RWPE2 (cell line): ENCODE results near the gene SCLY.

Experiments used
- ATAC-seq: fragments of 200-7000 bp; cut with Tn5 transposase; 3 replicates; pipeline ENCODE4 v1.9.1; 2021; ENCODE audit warnings: low read depth
- DNase-seq: peaks from one replicate; pipeline ENCODE4 v3.0.0-alpha.2; 2020; ENCODE audit warnings: low spot score
- H3K27ac ChIP-seq: fragments of 450-650 bp; 2 replicates; pipeline ENCODE4 v1.5.1; 2017; ENCODE audit warnings: mild to moderate bottlenecking; ENCODE audit not compliant: poor library complexity, severe bottlenecking
- H3K27me3 ChIP-seq: fragments of 250-450 bp; sonication (Bioruptor Pico); 2 replicates; pipeline ENCODE4 v1.5.1; 2021; ENCODE audit warnings: mild to moderate bottlenecking, moderate library complexity; ENCODE audit not compliant: insufficient read depth, poor library complexity, severe bottlenecking
- H3K36me3 ChIP-seq: fragments of 250-450 bp; sonication (Bioruptor Pico); 2 replicates; pipeline ENCODE4 v1.5.1; 2020; ENCODE audit warnings: low read depth, mild to moderate bottlenecking, moderate library complexity
- H3K4me1 ChIP-seq: fragments of 250-450 bp; sonication (Bioruptor Pico); 2 replicates; pipeline ENCODE4 v1.5.1; 2021; ENCODE audit warnings: mild to moderate bottlenecking, moderate library complexity; ENCODE audit not compliant: insufficient read depth, poor library complexity, severe bottlenecking
- H3K4me3 ChIP-seq: fragments of 250-450 bp; sonication (Bioruptor Pico); 2 replicates; pipeline ENCODE4 v1.5.1; 2021; ENCODE audit warnings: mild to moderate bottlenecking, moderate library complexity; ENCODE audit not compliant: severe bottlenecking
- H3K9me3 ChIP-seq: fragments of 250-450 bp; sonication (Bioruptor Pico); 2 replicates; pipeline ENCODE4 v1.5.1; 2021; ENCODE audit warnings: mild to moderate bottlenecking, moderate library complexity; ENCODE audit not compliant: severe bottlenecking
- TF ChIP-seq, protein P1 (sequence below): fragments of 450-650 bp; IDR thresholded peaks from one replicate; pipeline ENCODE4 v1.5.1; 2017; ENCODE audit warnings: mild to moderate bottlenecking, moderate library complexity; ENCODE audit not compliant: poor library complexity, severe bottlenecking

The SCLY gene

DNA sequence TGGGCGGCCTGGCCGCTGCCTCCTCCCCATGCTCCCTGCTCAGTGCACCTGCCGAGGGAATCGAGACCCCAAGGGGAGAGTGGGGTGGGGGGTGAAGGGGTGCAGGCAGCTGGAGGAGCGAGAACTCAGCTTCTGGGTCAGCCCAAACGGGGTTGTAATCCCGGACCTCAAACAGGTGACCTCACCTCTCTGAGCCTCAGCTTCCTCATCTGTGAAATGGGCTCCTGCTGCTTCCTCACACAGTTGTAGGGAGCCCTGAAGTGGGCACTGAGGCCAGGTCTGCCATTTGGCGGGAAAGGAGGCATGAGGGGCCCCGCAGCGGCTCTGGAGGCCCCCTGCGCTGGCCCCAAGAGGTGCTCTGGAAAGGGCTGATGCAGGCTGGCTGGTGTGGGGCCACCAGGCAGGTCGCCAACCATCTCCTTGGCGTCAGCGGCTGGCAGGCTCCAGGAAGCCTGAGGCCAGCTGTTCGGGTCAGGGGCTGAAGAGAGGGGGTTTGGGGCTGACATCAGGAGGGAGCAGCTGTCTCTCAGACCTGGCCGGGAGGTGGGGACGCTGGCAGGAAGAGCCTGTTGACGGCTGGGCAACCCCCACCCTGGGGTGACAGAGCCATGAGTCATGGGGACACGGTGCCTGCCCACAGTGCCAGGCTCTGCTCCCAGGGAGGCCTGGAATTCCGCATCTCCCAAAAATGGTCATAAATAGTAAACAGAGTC lies 82.6 kb downstream of the SCLY start:
- Histone ChIP-seq H3K27me3 (no peaks in the 10 kb centered on the region), H3K36me3 (no peaks in the 10 kb centered on the region), H3K27ac (no peak overlapping the region), H3K4me3 (no peak overlapping the region), H3K9me3 (no peaks in the 10 kb centered on the region), H3K4me1 (peaks cover 28% of the 10 kb centered on the region)
- DNase-seq (no peak), ATAC-seq (peak; percentile 53; the same call in 2 of the 3 replicates)
- TF ChIP-seq, protein P1, sequence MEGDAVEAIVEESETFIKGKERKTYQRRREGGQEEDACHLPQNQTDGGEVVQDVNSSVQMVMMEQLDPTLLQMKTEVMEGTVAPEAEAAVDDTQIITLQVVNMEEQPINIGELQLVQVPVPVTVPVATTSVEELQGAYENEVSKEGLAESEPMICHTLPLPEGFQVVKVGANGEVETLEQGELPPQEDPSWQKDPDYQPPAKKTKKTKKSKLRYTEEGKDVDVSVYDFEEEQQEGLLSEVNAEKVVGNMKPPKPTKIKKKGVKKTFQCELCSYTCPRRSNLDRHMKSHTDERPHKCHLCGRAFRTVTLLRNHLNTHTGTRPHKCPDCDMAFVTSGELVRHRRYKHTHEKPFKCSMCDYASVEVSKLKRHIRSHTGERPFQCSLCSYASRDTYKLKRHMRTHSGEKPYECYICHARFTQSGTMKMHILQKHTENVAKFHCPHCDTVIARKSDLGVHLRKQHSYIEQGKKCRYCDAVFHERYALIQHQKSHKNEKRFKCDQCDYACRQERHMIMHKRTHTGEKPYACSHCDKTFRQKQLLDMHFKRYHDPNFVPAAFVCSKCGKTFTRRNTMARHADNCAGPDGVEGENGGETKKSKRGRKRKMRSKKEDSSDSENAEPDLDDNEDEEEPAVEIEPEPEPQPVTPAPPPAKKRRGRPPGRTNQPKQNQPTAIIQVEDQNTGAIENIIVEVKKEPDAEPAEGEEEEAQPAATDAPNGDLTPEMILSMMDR, result no peak

DNA sequence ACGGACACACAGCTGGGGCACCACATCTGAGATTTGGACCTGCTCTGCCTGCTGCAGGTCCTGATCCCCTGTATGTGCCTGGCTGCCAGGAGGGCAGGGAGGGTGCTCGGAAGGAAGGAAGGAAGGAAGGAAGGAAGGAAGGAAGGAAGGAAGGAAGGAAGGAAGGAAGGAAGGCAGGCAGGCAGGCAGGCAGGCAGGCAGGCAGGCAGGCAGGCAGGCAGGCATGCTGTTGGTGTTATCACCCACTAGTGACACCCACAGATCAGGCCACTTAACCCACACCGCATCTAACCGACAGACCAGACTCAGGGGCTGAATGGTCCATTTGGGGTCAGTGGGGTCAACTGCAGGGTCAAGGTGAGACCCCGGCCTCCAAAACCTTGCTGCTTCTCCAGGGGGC lies 83.5 kb downstream of the SCLY start:
- DNase-seq, result no peak
- no peak for ATAC-seq
- TF ChIP-seq, protein P1, result no peak
- peaks cover 28% of the 10 kb centered on the region for H3K4me1 ChIP-seq
- H3K27ac ChIP-seq, result no peak overlapping the region
- H3K36me3 ChIP-seq, result no peaks in the 10 kb centered on the region
- H3K27me3 ChIP-seq, result no peaks in the 10 kb centered on the region
- no peak overlapping the region for H3K4me3 ChIP-seq
- no peaks in the 10 kb centered on the region for H3K9me3 ChIP-seq

DNA sequence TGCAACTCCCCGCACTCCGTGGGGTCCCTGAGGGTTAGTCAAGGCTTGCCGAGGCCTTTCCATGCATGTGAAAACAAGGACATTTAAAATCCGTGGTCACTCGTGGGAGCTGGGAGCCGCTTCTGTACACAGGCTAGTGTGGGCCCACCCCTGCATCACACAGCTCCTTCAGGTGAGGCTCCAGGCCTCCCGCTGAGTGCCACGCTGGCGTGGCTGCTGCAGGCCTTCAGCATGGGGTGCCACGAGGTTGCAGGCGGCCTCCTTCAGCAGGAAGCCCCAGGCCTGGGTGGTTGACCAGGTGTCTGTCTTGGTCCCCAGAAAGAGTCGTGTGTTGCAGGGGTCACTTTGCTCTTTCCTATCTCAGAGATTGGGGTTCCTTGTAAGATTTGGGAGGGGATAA lies 84.2 kb downstream of the SCLY start:
- H3K9me3 ChIP-seq, result no peaks in the 10 kb centered on the region
- TF ChIP-seq, protein P1, result no peak
- H3K4me1 ChIP-seq, result peaks cover 28% of the 10 kb centered on the region

DNA sequence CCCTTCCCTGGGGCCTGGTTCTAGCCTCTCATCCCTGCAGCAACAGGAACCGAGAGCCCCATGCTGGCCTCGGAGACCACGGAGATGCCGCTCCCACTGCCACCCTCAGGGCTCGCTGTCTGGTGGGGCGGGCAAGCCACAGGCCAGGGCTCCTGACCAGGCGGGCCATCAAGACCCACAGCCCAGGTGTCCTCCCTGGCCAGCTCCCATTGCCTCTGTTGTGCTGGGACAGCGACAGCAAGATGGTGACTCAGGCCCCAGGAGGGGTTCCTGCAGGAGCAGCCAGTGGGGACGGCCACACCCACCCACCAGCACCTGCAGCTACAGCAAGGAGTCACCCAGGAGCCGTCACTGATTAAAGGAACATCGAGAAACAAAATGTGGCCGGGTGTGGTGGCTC lies 85.0 kb downstream of the SCLY start:
- no peak for DNase-seq
- H3K27ac ChIP-seq, result no peak overlapping the region
- H3K4me3 ChIP-seq, result no peak overlapping the region
- H3K9me3 ChIP-seq, result no peaks in the 10 kb centered on the region
- TF ChIP-seq, protein P1, result no peak
- no peaks in the 10 kb centered on the region for H3K36me3 ChIP-seq
- H3K27me3 ChIP-seq, result no peaks in the 10 kb centered on the region
- peaks cover 28% of the 10 kb centered on the region for H3K4me1 ChIP-seq
- no peak for ATAC-seq

More for the DNA sequence above, 84.2 kb downstream of the SCLY start:
- Histone ChIP-seq H3K4me3 (no peak overlapping the region), H3K36me3 (no peaks in the 10 kb centered on the region), H3K27me3 (no peaks in the 10 kb centered on the region), H3K27ac (no peak overlapping the region)
- ATAC-seq (no peak), DNase-seq (no peak)

DNA sequence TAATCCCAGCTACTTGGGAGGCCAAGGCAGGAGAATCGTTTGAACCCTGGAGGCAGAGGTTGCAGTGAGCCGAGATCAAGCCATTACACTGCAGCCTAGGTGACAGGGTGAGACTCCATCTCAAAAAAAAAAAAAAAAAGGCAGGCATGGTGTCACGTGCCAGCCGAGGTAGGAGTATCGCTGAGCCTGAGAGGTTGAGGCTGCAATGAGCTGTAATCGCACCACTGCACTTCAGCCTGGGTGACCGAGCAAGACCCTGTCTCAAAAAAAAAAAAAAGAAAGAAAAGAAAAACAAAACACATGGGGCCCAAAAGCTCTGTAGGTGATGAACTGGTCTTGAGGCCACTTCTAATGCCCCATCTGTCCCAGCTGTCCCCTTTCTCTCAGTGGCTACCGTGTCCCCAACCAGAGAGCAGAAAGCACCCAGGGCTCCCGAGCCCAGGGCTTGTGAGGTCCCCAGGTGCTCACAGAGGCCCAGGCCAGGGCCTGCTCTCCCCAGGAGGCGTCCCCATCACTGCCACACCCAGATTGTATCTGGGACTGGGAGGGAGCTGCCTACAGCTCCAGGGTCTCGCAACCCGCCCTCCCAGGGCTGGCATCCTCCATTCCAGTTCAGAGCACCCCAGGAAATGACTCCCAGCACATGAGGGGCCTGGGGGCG lies 86.2 kb downstream of the SCLY start:
- peaks cover 17% of the 10 kb centered on the region for H3K4me1 ChIP-seq
- TF ChIP-seq, protein P1, result no peak
- DNase-seq (no peak), ATAC-seq (no peak)
- no peaks in the 10 kb centered on the region for H3K36me3 ChIP-seq
- no peak overlapping the region for H3K4me3 ChIP-seq
- no peak overlapping the region for H3K27ac ChIP-seq
- H3K9me3 ChIP-seq, result no peaks in the 10 kb centered on the region
- no peaks in the 10 kb centered on the region for H3K27me3 ChIP-seq
